Putamen (tissue), 1 donor: ENCODE measurements around the gene IL21R.
A peak's percentile ranks its signal among the peaks of the same experiment; 100 is the strongest.
"Not testable (repeated sequence)": the region's sequence is repeated elsewhere in the genome, so short reads cannot be mapped to it uniquely, and the experiment has no call there.

Experiments used
- DNase-seq: peaks from one replicate; pipeline ENCODE4 v3.0.0-alpha.2; 2016; ENCODE audit warnings: low spot score

Gene IL21R

DNA sequence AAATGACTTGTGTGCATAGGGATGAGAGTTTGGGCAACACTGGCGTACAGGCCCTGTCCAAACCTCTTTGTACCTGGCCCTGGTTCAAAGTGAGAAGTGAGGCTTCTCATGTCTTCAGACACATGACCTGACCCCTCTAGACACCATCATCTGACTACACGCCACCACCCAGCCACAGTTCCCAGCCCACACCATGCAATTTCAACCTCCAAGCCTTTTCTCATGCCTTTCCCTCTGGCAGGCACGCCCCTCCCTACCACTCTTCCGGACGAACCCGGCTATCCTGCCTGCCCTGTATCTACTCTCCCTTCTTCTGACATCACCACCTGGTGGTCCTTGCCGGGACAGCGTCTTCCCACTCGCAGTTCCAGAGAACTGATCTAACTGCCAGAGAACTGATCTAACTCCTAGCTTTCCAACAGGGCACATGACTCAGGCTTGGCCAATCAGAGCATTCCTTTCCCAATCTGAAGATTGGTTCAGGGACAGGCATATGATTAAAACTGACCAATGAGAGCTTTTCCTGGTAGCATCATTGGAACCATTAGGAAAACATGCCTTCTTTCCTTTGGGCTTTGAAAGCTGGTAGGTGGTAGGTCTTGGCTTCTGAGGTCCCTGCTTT, 27.1 kb upstream of the IL21R start:
- DNase-seq: peak; percentile 41

DNA sequence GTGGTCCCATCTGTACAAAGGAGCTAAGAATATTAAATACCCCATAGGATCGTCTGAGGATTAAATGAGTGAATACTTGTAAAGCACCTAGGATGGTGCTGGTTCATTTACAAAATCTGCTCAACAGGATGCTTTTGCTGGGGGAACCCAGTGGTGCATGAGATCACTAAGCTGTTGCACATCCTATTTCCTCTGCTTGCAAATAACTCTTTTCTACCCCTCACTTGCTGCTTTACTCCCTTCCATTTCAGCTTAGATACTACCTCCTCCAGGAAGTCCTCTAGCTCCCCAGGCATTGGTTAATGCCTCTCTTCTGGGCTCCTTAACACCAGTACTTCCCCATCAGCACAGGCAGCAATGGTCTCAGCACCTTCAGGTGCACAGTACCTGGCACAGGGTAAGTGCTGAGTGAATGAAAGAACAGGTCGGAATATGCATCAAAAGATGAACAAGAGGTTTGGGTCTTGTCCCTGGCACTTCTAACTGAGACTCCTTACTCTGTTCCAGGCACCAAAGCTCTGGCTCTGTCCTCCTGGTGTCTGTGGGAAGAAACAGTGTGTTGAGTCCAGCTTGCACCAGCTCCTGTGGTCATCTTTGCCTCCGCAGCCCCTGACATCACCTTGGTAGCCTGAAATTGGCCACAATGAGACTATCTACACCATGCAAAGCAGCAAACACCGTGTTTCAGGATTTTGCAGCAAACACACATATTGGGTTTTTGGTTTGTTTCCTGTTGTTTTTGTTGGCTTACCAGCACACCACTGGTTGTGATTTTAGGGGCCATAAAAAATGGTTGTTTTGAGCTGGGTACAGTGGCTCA, 24.1 kb upstream of the IL21R start:
- no peak for DNase-seq

DNA sequence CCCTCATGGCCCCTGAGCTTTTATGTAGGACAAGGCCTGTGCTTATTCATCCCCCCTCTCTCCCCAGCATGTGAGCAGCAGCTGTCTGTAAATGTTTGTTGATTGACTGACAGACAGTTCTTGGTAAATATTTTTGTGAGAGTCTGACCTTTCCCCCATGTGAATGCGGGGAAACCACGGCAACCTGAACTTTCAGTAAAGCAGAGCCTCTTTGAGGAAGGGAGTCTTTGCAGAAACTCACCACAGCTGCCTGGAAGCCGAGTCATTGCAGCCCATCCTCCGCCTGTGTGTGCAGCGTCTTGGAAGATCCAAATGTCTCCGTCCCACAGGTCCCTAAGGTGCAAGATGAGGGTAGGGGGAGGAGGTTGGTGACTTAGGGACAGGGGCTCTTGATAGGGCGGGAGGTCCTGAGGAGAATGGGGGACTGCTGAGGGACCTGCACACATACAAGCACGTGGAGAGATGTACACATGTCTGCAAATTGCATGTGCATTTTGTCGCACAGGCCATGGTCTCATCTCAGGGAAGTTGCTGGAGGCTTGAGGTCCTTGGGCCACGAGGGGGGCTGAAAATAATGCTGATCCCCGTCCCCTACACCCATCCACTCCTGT, 23.0 kb upstream of the IL21R start:
- DNase-seq: no peak

DNA sequence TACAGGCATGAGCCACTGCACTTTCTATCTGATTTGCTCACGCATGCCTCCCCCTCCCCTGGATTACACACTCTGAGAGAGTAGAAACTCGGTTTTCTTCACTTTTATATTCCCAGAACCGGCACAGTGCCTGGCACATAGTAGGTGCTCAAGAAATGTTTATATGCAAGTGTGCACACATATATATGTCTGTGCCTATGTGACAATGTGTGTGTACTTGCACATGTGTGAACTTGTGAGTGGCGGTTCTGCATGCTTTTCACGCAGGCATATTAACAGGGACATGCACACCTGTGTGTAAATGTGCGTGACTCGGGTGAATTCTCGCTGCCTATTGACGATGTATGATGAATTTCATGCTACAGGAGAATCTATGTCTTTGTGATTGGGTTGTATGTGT, 22.1 kb upstream of the IL21R start:
- DNase-seq: no peak

DNA sequence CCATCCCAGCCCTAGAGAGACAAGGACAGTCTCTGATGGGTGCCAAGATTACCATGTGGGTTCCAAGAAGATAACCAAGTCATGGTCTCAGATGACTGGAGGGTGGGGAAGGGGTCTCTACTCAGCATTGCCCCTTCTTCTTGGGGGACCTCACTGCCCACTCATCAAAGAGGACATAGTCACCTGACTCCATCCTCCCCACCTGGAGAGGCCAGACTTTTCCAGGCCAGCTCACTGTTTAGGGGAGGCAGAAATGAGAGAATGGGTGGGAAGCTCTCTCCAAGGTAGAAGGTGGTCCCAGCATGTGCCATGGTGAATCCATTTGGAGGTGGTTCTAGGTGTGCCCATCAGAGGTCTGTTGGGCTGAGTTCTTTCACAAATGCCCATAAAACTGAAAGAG, 20.7 kb upstream of the IL21R start:
- no peak for DNase-seq

DNA sequence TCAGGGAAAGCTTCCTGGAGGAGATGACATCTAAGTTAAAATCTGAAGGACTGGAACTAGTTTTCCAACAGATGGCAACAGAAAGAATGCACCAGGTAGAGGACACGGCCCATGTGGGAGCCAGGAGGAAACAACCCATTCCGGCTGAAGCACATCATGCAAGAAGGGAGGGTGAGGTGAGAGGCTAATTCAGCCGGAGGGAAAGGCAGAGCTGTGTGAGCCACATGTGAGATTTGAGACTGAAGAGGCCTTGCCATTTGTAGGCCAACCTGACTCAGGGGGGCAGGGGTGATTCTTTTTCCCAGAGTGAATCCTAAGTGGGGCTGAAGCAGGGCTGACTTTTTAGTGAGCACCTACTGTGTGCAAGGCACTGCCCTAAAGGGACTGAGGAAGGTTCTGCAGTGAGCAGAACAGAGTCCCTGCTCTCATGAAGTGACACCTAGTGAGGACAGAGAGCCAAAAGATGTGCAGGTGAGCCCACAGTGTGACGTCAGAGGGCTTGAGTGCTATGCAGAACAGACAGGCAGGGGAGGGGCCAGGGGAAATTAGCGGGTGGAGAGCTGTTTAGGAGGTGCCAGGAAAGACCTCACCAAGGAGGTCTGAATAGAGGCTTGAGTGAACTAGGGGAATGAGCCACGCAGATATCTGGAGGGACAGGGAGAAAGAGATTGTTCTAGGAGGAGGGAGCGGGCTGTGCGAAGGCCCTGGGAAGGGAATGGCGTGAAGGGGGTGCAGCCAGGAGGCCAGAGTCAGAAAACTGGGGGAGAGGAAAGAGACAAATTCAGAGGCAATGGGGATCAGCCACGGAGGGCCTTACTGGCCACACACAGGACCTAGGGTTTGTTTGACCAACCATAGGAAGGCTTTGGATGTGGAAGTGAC, 19.8 kb upstream of the IL21R start:
- DNase-seq: no peak

DNA sequence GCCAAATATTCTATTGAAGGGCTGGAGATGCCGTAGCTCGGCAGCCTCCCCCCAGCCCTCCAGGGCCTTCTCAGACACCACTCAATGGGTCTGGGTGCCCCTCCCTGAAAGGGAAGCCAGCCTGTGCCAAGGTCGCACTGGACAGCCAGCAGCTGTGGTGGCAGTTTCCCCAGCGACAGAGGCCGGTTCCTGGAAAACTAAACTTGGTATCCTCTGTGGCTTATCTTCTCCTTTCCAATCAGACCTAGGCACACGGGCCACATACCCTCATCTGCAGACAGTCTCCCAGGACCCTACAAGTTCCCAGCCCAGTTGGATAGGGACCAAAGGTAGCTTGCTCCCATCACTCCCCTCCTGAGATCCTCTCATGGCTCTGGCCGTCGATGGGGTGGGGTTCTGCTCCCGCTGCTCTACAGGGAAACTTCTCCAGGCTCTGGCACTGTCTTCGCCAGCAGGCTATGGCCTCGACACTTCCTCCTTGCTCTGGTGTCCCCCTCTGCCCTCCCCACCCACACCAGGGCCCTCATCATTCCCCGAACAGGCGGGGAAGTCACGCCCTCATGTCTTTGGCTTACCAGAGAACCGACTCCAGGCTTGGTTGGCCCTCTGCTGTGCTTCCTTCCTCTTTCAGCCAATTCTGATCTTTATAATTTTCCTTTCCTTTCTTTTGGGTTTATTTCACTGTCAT, 18.3 kb upstream of the IL21R start:
- no peak for DNase-seq

DNA sequence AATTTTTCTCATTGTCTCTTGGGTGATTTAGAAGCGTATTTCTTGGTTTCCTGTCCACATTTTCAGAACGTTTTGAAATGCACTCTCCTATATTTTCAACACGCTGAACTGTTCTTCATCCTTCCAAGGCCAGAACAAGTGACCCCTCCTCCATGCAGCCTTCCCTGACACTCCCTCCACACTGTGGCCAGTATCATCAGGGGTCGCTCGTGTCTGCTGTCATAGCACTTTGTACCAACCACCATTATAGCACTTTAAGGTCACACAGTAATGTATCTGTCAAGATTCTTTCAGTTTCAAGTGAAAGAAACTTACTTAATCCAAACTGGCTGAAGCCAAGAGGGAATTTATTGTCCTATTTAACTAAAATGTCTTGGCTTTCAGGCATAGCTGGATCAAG, 17.5 kb upstream of the IL21R start:
- no peak for DNase-seq

DNA sequence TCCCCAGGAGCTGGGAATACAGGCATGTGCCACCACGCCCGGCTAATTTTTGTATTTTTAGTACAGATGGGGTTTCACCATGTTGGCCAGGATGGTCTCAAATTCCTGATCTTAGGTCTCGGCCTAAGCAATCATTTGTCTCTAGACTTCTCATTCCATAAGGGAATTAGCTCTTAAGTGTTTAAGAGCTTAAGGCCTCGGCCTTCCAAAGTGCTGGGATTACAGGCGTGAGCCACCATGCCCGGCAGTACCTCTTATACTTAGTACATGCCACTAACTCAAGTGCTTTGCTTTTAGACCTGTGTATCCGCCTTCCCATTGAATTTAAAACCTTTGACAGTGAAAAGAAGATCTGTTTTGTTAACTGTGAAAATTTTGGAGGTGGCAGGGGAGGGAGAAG, 16.6 kb upstream of the IL21R start:
- DNase-seq: no peak

DNA sequence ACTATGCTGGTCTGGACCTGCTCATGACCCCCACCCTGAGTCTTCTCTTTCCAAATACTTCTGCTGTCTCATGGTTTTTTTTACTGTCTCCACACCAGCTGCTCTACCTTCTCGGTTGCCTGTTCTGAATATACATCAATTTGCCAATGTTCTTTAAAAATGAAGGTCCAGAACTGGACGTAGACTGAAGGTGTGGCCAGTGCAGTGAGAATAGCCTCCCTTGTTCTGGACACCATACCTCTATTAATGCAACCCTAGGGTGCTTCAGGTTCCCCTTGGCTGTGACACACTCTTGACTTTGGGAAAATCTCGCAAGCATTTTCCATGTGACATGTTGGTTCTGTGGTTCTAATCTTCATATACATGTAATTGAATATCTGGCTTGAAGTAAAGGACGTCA, 15.3 kb upstream of the IL21R start:
- no peak for DNase-seq

DNA sequence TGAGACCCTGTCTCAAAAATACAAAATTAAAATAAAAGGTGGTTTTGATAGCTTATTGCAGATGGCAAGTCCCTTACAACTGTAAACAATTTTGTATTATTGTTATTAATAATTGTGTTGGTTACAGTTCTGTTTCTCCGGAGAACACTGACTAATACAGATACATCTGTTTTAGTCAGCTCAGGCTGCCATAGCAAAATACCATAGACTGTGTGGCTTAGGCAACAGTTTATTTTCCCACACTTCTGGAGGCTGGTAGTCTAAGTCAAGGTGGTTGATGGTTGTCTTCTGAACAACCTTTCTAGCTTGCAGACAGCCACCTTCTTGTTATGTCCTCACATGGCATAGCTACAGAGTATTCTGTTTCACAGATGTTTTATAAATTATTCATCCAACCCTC, 14.2 kb upstream of the IL21R start:
- DNase-seq: no peak

DNA sequence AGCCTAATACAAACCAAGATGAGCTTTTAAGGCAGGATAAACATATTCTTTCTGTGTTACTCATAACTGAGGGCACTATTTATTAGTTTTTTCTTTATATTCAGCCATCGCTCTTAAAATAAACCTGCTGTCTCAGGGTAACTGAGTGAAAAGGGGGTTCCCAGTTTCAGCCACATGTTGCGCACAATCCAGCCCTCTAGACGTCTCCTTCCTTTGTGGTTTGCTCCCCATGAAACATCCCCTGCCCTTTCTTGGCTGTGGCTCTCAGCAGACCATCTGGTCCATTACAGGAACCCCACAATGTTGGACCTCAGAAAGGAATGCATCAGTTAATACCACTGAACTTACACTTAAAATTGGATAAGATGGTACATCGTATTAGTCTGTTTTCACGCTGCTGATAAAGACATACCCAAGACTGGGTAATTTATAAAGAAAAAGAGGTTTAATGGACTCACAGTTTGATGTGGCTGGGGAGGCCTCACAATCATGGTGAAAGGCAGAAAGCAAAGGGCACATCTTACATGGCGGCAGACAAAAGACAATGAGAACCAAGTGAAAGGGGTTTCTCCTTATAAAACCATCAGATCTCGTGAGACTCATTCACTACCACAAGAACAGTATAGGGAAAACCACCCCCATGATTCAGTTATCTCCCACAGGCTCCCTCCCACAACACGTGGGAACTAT, 12.6 kb upstream of the IL21R start:
- DNase-seq: no peak

DNA sequence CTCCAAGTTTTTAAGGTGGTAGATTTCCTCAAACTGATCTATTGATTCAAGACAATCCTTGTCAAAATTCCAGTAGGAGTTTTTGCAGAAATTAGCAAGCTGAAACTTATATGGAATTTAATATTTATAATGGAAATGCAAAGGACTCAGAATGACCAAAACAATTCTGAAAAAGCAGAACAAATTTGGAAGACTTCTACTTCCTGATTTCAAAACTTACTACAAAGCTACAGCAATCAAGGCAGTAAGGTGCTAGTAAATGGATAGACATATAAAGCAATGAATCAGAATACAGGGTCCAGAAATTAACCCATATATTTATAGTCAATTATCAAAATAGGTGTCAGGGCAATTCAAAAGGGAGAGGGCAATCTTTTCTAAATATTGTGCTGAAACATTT, 11.8 kb upstream of the IL21R start:
- no peak for DNase-seq

DNA sequence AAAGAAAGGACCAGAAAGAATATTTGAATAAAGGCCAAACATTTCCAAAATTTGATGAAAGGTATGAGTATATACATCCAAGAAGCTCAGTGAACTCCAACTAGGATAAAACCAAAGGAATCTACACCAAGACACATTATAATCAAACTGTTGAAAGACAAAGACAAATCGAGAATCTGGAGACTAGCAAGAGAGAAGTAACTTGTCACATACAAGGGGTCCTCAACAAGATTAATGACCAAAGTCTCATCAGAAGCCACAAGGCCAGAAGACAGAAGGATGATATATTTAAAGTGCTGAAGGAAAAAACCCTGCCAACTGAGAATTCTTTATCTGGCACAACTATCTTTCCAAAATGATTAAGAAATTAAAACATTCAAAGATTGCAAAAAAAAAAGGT, 9.3 kb upstream of the IL21R start:
- DNase-seq: no peak

DNA sequence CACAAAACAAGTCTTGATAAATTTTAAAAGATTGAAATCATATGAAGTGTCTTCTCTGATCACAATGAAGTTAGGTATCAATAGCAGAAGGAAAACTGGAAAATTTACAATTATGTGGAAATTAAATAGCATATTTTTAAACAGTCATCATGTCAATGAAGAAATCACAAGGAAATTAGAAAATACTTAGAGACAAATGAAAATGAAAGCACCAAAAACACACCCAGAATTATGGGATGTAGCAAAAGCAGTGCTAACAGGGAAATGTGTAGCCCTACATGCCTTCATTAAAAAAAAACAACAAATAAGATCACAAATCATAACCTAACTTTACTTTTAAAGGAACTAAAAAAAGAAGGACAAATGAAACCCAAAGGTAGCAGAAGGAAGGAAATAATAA, 7.5 kb upstream of the IL21R start:
- DNase-seq: no peak

DNA sequence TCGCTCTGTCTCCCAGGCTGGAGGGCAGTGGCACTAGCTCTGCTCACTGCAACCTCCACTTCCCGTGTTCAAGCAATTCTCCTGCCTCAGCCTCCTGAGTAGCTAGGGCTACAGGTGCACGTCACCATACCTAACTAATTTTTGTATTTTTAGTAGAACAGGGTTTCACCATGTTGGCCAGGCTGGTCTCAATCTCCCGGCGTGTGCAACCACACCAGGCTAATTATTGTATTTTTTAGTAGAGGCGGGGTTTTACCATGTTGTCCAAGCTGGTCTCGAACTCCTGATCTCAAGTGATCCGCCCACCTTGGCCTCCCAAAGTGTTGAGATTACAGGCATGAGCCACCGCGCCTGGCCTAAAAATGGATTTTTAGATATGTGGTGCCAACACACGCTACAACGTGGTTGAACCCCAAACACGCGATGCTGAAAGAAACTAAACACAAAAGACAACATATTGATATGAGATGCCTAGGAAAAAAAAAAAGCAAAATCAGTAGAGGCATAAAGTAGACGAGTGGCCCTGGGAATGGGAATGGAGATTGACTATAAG, 3.6 kb upstream of the IL21R start:
- not testable (repeated sequence) for DNase-seq

DNA sequence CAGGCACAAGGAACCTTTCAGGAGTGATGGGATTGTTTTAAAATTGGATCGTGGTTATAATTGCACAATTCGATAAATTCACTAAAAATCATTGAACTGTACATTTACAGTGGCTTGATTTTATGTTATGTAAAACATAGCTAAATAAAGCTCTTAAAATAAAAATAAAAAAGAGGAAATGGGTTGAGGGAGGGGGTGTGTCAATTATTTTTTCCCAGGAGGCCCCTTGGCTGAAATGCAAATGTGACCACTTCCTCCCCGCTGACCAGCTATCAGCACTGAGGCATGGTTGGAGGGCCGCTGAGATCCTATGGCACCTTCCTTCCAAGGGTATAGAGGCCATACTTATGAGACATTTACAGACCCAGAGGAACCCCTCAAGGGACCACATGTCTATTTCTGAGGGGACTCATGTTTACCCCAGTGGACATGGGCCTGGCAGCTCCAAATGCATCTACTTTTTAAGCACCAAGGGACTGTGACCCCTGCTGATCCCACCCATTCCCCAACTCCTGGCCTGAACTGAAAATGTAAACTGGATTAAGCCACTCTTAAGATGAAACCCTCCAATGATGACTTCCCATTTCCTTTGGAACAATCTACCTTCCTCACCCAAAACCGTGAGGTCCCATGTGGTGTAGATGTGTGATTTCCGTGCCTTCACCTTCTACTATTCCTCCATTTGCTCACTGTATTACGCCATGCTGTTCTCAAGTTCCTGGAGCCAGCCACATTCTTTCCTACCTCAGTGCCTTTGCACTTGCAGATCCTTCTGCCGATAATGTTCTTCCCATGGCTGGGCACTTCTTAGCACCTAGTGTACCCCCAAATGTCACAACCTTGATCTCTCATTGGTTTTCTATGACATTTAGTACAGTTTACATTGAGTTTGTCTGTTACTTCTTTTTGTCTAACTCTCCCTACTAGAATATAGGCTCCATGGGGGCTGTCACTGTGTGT, 2.8 kb upstream of the IL21R start:
- no peak for DNase-seq

DNA sequence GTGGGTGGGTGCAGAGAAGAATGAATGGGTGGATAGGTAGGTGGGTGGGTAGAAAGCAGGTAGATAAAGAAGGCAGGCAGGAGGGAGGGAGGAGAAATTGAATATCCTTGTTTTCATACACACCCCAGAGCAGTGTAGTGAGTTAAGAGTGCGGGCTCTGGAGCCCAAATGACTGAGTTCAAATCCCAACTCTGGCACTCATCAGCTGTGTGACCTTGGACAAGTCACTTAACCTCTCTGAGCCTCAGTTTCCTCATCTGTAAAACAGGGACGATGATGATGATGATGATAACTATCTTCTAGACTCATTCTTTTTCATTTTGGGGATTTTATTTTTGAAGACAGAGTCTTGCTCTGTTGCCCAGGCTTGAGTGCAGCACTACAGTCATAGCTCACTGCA, 2.0 kb upstream of the IL21R start:
- DNase-seq: no peak

DNA sequence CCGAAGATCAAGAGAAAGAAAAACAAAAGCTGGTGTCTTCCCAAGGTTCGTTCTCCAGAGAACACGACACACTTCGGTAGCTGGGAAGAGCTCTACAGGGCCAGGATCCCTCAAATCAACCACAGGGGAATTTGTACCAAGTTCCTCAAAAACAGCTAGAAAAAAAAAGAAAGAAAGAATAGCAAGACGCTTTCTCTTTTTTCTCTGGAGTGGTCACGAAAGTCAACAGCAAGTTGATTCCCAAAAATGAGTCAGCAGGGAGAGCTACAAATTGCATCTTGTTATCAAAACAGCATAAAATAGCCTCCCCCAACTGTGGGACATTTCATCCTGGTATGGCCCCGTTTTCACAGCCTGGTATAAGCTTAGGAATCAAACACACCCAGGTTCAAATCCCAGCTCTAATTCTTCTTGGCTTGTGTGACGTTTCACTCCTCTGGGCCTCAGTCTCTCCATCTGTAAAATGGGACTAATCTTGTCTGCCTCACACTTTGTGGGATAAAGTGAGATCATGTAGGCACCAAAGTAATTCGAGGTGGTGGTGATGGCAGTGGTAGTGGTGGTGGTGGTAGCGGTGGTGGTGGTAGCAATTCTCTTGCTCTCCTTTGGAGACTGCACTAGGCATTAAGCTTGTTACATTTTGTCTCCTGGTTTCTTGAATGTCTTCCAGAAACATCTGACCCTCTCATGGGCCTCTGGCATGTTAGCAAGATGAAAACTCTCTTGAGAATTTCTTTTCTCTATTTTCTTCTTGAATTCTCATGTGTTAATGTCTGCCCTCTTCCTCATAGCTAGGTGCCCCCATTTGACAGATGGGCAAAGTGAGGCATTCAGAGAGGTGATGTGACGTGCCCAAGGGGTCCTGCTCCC, 988 bp upstream of the IL21R start:
- no peak for DNase-seq
